ENCODE measurements around the gene TGM2.

TGM2 gene

GRCh38 chr20:38092915-38093314, 72.2 kb downstream of the TGM2 start:
- no peak for DNase-seq (ENCODE audit: low read depth in 3 of 3)

DNA sequence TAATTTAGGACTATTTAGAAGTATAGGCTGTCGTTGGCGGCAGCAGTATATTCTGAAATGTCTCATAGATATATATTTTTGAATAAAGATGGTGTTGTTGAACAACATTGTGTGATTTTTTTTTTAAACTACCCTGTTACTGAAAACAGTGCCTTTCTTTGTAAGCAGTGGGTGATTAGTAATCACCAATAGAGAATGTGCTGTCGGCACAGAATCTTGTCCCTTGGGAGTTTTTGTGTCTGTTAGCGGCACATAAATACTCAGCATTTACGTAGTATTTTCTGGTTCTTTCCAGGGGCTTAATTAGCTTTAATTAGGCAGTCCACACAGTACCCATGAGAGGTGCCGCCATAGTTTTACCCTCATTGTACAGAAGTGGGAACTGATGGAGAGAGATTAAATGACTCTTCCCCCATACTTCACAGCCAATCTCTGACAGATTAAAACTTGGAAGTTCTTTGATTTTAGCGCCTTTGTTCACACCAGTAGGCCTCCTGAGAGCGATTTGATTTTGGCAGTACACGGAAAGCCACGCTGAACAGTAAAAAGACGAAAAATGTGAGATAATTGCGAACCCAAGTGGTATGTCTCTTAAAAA, 72.7 kb downstream of the TGM2 start:
- no peak for DNase-seq (ENCODE audit: low read depth in 3 of 3)

DNA sequence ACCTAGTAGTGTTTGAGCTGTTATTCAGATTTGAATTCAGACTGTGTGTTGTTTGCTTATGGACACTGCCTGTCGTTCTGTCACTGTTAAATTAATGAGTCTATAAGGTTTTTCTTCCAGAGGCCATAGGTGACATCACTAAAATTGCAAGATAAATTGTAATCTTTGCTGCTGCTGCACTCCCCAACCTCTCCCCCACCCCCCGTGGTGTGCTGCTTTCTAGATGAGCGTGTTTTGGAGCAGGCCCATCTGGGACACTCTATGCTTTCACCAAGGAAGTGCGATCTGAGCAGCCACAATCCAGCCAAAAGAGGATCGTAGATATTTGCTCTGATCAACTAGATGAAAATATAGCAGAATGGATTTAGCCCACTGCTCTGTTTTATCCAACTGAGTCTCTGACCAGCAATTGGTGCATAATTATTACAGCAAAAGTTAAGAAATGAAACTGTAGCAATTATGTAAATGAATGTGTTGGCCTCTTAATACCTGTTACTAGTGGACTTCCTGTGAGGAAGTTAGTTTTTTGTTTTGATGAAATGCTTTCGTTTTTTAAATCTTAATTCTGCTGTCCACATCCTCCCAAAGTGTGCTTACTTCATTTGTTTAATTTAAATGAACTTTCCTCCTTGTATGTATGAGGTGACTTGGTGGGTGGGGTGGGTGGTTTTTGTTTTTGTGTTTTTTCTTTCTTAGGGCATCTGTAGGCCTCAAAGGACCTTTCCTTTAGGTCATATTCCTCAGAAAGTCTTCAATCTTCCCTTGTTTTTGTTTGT, 73.4 kb downstream of the TGM2 start:
- DNase-seq (ENCODE audit: low read depth in 3 of 3), result no peak

DNA sequence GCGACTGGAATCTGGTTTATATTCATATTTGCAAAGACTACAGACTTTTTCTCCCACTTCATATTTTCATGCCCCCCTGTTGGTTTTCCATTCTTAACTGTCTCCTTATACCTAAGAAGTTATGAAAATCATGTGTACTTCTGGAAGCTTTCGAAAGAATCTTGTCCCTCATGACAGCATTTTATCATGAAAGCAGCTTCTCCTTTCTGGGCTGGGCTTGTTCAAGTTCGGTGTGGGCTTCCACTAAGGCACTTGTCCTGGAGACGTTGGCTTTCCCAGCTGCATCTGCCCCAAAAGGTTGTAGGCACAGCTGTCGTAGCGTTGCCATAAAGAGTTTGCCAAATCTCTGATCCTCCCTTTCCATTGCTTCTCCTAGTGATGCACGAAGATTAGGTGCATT, 75.0 kb downstream of the TGM2 start:
- no peak for DNase-seq (ENCODE audit: low read depth in 3 of 3)

DNA sequence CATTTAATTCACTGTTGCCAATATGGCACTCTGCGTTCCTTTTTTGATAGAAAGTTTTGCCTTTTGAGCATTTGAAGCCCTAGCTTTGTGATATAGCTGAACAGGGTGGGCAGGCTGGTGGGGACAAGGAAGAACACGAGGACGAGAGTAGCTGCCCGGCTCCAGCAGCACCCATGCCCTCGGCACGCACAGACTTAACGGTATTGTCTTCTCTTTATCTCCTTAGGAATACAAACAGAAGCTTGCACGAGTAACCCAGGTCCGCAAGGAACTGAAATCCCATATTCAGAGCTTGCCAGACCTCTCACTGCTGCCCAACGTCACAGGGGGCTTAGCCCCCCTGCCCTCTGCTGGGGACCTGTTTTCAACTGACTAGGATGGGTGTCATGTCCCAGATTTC, 75.6 kb downstream of the TGM2 start:
- no peak for DNase-seq (ENCODE audit: low read depth in 3 of 3)

DNA sequence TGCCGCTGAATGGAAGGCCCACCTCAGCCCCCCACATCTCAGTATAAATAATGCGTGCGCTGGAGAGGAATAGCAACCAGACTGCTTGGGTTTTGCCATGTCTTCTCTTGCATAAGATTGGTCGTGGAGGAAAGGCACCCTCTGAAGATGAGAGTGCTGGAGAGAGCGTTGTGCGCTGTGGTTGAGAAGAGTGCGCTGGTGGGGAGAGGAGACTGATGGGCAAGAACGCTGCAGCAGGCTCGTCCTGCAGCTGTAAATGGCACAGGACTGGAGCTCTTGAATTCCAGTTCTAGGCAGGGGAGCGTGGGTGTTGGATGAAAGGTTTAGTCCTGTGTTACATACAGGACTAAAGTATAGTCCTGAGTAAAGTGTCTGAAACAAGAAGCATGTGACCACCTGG, 80.0 kb downstream of the TGM2 start:
- DNase-seq (ENCODE audit: low read depth in 3 of 3), result no peak

DNA sequence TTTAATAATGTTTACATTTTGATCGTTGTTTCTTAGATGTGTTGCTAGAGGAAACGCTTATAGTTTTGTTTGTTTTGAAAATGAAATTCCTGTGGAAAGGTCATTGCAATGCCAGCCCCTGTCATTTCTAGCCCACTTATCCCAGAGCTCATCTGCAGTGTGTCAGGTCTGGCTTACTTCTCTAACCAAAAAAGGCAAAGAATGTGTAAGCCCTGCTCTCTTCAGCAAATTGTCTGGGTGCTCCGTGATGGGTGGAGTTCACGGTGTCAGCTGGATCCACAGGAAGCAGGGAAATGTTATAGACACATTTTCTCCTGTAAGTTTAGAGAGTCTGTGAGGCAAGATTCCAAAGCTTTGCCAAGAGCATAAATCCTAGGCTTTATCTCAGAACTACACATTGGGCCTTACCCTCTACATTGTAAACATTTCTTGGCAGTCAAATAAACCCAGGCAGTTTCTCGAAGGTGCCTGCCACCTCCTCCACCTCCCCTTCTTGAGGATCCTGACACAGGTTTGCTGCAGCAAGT, 80.6 kb downstream of the TGM2 start:
- no peak for DNase-seq (ENCODE audit: low read depth in 3 of 3)

GRCh38 chr20:38083338-38084048, 81.6 kb downstream of the TGM2 start:
- no peak for DNase-seq (ENCODE audit: low read depth in 3 of 3)

DNA sequence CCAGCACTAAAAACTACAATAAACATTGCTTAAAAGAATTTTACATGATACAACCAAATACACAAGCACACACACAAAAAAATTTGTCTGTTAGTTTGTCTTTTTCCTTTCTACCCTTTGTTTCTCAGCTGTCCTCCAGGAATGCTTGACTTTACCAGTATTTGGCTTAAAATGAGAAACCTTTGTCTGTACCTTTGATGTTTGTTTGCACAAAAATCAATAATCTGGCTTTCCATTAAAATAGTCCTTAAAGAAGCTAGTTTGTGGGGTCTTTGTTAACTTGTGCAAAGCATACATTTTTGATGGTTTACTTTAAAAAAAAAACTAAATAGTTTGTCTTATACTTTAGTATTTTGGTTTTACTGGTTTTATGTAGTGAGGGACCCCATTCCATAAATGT, 82.2 kb downstream of the TGM2 start:
- no peak for DNase-seq (ENCODE audit: low read depth in 3 of 3)

DNA sequence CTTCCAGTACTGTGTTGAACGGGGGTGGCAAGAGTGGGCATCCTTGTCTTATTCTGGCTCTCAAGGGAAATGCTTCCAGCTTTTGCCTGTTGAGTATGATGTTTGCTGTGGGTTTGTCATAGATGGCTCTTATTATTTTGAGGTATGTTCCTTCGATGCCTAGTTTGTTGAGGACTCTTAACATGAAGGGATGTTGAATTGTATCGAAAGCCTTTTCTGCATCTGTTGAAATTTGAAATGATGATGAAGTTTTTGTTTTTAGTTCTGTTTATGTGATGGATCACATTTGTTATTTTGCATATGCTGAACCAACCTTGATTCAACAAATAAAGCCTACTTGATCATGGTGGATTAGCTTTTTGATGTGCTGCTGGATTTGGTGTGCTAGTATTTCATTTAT, 83.5 kb downstream of the TGM2 start:
- DNase-seq (ENCODE audit: low read depth in 3 of 3), result no peak

- no peak for DNase-seq (ENCODE audit: low read depth in 3 of 3)
Observed at GRCh38 chr20:38079353-38079752, 85.7 kb downstream of the TGM2 start.

DNA sequence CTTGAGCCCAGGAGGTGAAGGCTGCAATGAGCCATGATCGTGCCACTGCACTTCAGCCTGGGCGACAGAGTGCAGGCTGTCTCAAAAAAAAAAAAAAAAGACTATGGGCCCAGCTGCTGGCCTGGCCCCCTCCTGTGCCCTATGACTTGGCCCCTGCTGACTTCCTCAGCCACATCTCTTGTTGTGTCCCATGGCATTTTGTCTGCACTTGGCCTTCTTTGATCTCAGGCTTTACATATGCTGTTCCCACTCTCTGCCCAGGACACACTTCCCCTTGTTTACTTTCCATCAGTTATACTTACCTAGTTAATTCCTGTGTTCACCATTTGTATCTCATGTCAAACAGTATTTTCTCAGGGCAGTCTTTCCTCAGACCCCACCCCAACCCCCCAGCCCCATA, 87.0 kb downstream of the TGM2 start:
- no peak for DNase-seq (ENCODE audit: low read depth in 3 of 3)
